ENCODE measurements around the gene NHS. TPM values are rescaled to one million over a fixed set of nuclear protein-coding genes. Genes with fewer than 3 reads are reported as not detected.

The NHS gene
- total RNA-seq, 1 donor from 2014 or later = 7.3 TPM

GRCh38 chrX:17737710-17737985, 362.6 kb downstream of the NHS start:
- Mint-ChIP-seq H3K9me3 (no peaks in the 10 kb centered on the region), H3K4me3 (peak overlapping the region; percentile 85), H3K27ac (peak overlapping the region; percentile 25), H3K4me1 (peaks cover 16% of the 10 kb centered on the region), H3K27me3 (peaks cover 33% of the 10 kb centered on the region), H3K36me3 (ENCODE audit: low read depth) (no peaks in the 10 kb centered on the region)
- no peak for DNase-seq
- intact Hi-C loops (cut with micrococcal nuclease) = loop anchor here (5.0 kb wide), 1 partner anchor 1605 kb away; the partner anchor contains the start of gene PDHA1

DNA sequence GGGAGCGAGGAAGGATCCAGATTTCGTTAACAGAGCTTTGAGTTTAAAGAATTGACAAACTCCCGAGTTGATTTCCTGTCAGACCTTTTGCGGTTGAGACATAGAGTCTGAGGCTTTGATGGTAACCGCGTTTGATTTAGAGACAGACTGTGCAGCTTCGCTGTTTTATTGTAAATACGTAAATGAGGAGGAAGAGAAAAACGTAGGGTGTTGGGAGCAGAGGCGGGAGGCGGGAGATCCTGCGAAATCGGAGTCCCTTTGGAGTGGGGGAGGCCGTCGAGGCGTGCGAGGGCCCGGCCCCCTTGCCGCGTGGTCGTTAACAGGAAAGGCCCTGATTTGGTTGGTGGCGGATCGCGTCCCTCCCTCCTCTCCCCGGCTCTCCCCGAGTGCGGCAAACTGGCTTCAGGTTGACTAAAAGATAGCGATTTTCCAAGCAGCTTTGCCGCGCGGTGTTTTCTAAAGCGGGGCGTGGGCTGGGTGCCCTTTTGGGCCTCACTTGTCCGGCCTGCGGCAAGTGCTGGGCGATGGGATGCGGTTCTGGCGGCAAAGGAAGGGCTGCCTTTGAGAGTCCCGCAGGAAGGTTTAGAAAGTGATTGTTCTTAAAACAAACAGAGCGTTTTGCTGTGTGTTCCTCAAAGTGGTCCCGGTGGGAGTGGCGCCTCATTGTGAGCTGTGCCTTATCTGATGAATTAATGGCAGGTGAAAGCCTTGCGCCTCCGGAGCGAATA, 363.1 kb downstream of the NHS start:
- no peaks in the 10 kb centered on the region for H3K9me3 Mint-ChIP-seq
- intact Hi-C loops (cut with micrococcal nuclease) = loop anchor here (2.0 to 5.0 kb wide), 2 partner anchors 81 to 1604 kb away; partner anchors contain the start of gene PDHA1
- peak overlapping the region; percentile 62 for H3K27ac Mint-ChIP-seq

GRCh38 chrX:17738737-17739535, 363.9 kb downstream of the NHS start:
- peak overlapping the region; percentile 85 for H3K4me3 Mint-ChIP-seq
- H3K36me3 Mint-ChIP-seq (ENCODE audit: low read depth) = no peaks in the 10 kb centered on the region
- no peak for DNase-seq
- no peaks in the 10 kb centered on the region for H3K9me3 Mint-ChIP-seq
- H3K4me1 Mint-ChIP-seq = peaks cover 16% of the 10 kb centered on the region
- intact Hi-C loops (cut with micrococcal nuclease) = loop anchor here (2.0 to 5.0 kb wide), 2 partner anchors 82 to 1603 kb away; partner anchors contain the start of gene PDHA1
- H3K27me3 Mint-ChIP-seq = peaks cover 36% of the 10 kb centered on the region
- H3K27ac Mint-ChIP-seq = no peak overlapping the region

More for the DNA sequence above, 363.1 kb downstream of the NHS start:
- Mint-ChIP-seq H3K4me3 (peak overlapping the region; percentile 85), H3K36me3 (ENCODE audit: low read depth) (no peaks in the 10 kb centered on the region), H3K4me1 (peaks cover 16% of the 10 kb centered on the region), H3K27me3 (peaks cover 34% of the 10 kb centered on the region)
- peak; percentile 80 for DNase-seq

DNA sequence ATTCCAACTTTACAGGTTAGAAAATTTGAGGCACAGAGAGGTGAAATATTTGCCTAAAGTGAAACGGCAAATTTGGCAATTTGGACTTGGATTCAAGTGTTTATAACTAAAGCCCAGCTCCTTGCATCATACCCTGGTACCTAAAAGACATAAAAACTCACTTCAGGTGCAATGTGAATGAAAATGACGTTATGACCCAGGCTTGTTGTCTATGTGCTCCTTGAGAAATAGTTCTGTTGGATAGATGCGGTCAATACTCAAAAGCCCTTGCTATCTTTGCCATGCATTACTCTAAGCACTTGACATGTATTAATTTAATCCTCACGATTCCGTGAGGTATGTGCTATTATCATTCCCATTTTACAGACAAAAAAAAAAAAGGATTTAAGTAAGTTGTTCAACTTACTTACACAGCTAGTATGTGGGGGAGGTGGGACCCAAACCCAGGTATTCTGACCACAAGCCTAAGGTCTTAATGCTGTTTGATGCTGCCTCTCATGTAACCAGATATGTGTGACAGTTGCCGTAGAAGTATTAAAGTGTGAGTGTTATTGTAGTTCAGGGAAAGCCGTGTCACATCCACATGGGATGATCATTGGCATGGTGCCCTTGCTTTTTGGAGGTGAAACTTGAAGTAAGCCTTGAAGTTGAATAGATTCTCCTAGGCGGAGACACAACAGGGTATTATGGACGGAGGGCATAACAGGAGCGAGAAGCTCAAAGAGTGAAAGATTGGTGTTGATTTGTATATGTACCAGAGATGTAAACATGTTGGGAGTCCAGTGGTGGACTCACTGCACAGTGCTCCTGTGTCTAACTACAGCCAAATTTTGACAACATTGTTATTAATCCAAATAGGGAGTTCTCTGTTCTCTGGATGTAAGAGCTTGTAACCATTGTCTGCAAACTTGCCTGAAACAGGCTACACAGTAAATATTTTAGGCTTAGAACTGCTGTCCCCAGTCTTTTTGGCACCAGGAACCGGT, 365.4 kb downstream of the NHS start:
- intact Hi-C loops (cut with micrococcal nuclease) = no loop called here

DNA sequence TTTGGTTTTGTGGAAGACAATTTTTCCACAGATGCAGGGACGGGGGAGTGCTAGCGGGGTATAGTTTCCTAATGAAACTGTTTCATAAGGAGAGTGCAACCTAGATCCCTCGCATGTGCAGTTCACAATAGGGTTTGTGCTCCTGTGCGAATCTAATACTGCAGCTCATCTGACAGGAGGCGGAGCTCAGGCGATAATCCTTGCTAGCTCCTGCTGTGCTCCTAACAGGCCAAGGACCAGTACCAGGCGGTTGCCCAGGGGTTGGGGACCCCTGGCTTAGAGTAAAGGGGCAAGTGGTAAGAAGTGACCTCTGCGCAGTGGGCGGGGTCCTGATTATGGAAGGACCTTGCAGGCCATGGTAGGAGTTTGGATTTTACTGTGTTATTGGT, 366.1 kb downstream of the NHS start:
- no peak overlapping the region for H3K27ac Mint-ChIP-seq
- H3K9me3 Mint-ChIP-seq = no peaks in the 10 kb centered on the region
- intact Hi-C loops (cut with micrococcal nuclease) = no loop called here
- H3K4me3 Mint-ChIP-seq = no peak overlapping the region
- no peak for DNase-seq
- H3K27me3 Mint-ChIP-seq = peaks cover 31% of the 10 kb centered on the region
- no peaks in the 10 kb centered on the region for H3K36me3 Mint-ChIP-seq (ENCODE audit: low read depth)
- peaks cover 16% of the 10 kb centered on the region for H3K4me1 Mint-ChIP-seq

More for the DNA sequence above, 365.4 kb downstream of the NHS start:
- Mint-ChIP-seq H3K27ac (no peak overlapping the region), H3K27me3 (peaks cover 31% of the 10 kb centered on the region), H3K4me1 (peaks cover 16% of the 10 kb centered on the region), H3K36me3 (ENCODE audit: low read depth) (no peaks in the 10 kb centered on the region), H3K4me3 (no peak overlapping the region), H3K9me3 (no peaks in the 10 kb centered on the region)
- no peak for DNase-seq

GRCh38 chrX:17743913-17744312, 368.9 kb downstream of the NHS start:
- Mint-ChIP-seq H3K27me3 (peaks cover 29% of the 10 kb centered on the region), H3K4me1 (peaks cover 4% of the 10 kb centered on the region), H3K9me3 (no peaks in the 10 kb centered on the region), H3K27ac (no peak overlapping the region), H3K36me3 (ENCODE audit: low read depth) (no peaks in the 10 kb centered on the region), H3K4me3 (no peak overlapping the region)
- intact Hi-C loops (cut with micrococcal nuclease) = no loop called here
- no peak for DNase-seq

GRCh38 chrX:17744896-17745523, 370.0 kb downstream of the NHS start:
- H3K27ac Mint-ChIP-seq = no peak overlapping the region
- H3K9me3 Mint-ChIP-seq = no peaks in the 10 kb centered on the region
- no peak overlapping the region for H3K4me3 Mint-ChIP-seq
- peaks cover 23% of the 10 kb centered on the region for H3K27me3 Mint-ChIP-seq
- DNase-seq = no peak
- no peaks in the 10 kb centered on the region for H3K4me1 Mint-ChIP-seq
- intact Hi-C loops (cut with micrococcal nuclease) = loop anchor here (5.0 kb wide), 1 partner anchor 632 kb away; no protein-coding TSS in a partner anchor
- H3K36me3 Mint-ChIP-seq (ENCODE audit: low read depth) = no peaks in the 10 kb centered on the region

GRCh38 chrX:17747692-17748091, 372.7 kb downstream of the NHS start:
- no peak for DNase-seq
- Mint-ChIP-seq H3K4me1 (no peaks in the 10 kb centered on the region), H3K9me3 (no peaks in the 10 kb centered on the region), H3K27me3 (peaks cover 9% of the 10 kb centered on the region), H3K36me3 (ENCODE audit: low read depth) (no peaks in the 10 kb centered on the region), H3K4me3 (no peak overlapping the region), H3K27ac (no peak overlapping the region)
- intact Hi-C loops (cut with micrococcal nuclease) = loop anchor here (5.0 kb wide), 1 partner anchor 630 kb away; no protein-coding TSS in a partner anchor

GRCh38 chrX:17748684-17749083, 373.7 kb downstream of the NHS start:
- no peaks in the 10 kb centered on the region for H3K4me1 Mint-ChIP-seq
- DNase-seq = no peak
- H3K4me3 Mint-ChIP-seq = no peak overlapping the region
- no peak overlapping the region for H3K27ac Mint-ChIP-seq
- H3K27me3 Mint-ChIP-seq = peaks cover 6% of the 10 kb centered on the region
- H3K9me3 Mint-ChIP-seq = no peaks in the 10 kb centered on the region
- H3K36me3 Mint-ChIP-seq (ENCODE audit: low read depth) = no peaks in the 10 kb centered on the region
- intact Hi-C loops (cut with micrococcal nuclease) = loop anchor here (5.0 kb wide), 1 partner anchor 629 kb away; no protein-coding TSS in a partner anchor

DNA sequence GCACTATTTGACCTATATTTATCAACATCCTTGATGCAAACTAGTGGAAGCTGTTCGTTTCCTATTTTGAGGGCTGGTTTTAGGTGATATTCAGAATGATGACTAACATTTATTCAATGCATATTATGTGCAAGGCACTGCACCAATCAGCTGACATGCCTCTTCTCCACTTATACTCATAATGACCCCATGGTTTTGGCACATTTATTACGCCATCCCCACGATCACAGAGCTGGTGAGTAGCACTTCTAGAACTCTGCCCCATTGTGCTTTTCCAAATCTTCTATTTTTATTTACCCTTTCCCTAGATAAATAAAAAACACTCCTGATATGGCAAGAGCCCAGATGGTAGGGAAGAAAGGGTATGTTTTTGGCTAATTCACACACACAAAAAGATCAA, 375.4 kb downstream of the NHS start:
- no peak for DNase-seq
- peaks cover 4% of the 10 kb centered on the region for H3K27me3 Mint-ChIP-seq
- no peaks in the 10 kb centered on the region for H3K36me3 Mint-ChIP-seq (ENCODE audit: low read depth)
- H3K4me3 Mint-ChIP-seq = no peak overlapping the region
- no peak overlapping the region for H3K27ac Mint-ChIP-seq
- H3K9me3 Mint-ChIP-seq = no peaks in the 10 kb centered on the region
- intact Hi-C loops (cut with micrococcal nuclease) = no loop called here
- H3K4me1 Mint-ChIP-seq = no peaks in the 10 kb centered on the region

GRCh38 chrX:17758382-17758781, 383.4 kb downstream of the NHS start:
- H3K36me3 Mint-ChIP-seq (ENCODE audit: low read depth) = no peaks in the 10 kb centered on the region
- H3K4me1 Mint-ChIP-seq = no peaks in the 10 kb centered on the region
- no peaks in the 10 kb centered on the region for H3K9me3 Mint-ChIP-seq
- no peaks in the 10 kb centered on the region for H3K27me3 Mint-ChIP-seq
- no peak overlapping the region for H3K4me3 Mint-ChIP-seq
- intact Hi-C loops (cut with micrococcal nuclease) = no loop called here
- H3K27ac Mint-ChIP-seq = no peak overlapping the region
- DNase-seq = no peak

DNA sequence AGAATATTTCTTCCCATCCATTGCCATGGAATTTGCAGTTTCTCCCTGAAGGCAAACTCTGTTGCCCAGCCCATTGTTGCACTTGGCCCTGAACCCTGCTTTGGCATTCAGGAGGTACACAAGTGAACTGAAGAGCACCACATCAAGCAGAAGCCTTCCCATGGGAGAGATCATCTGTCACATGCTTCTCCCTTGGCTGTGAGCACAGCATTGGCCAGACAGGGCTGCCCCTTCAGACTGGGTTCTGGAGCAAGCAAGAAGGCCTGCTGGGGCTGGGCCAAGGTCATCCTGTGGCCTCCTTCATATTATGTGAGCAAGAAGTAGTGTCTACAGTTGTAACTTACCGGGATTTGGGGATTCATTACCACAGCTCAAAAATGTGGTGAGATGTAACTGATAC, 385.0 kb downstream of the NHS start:
- Mint-ChIP-seq H3K4me1 (no peaks in the 10 kb centered on the region), H3K9me3 (no peaks in the 10 kb centered on the region), H3K27me3 (no peaks in the 10 kb centered on the region), H3K36me3 (ENCODE audit: low read depth) (no peaks in the 10 kb centered on the region), H3K4me3 (no peak overlapping the region), H3K27ac (no peak overlapping the region)
- intact Hi-C loops (cut with micrococcal nuclease) = no loop called here
- no peak for DNase-seq

- Mint-ChIP-seq H3K27ac (no peak overlapping the region), H3K27me3 (no peaks in the 10 kb centered on the region), H3K36me3 (ENCODE audit: low read depth) (no peaks in the 10 kb centered on the region), H3K9me3 (no peaks in the 10 kb centered on the region), H3K4me1 (no peaks in the 10 kb centered on the region), H3K4me3 (no peak overlapping the region)
- no peak for DNase-seq
- intact Hi-C loops (cut with micrococcal nuclease) = no loop called here
Measured at GRCh38 chrX:17767734-17768133, 392.7 kb downstream of the NHS start.
